ENCODE measurements around the gene SPACA7. TPM values are rescaled to one million over a fixed set of nuclear protein-coding genes. Genes with fewer than 3 reads are reported as not detected.

SPACA7 gene
- total and polyA plus RNA-seq, 5 experiments from 2014 or later: not detected

GRCh38 chr13:112341976-112342735, 34.0 kb upstream of the SPACA7 start:
- H3K4me3 Mint-ChIP-seq: no peak overlapping the region
- POLR2A ChIA-PET: no interaction called here
- H3K36me3 Mint-ChIP-seq: peaks cover 0 to 11% (median 4%) of the 10 kb centered on the region in 3 donors
- peaks cover 0 to 15% (median 4%) of the 10 kb centered on the region in 4 donors for H3K4me1 Mint-ChIP-seq
- ATAC-seq: no peak
- no peak for DNase-seq
- peaks cover 2 to 23% (median 11%) of the 10 kb centered on the region in 9 donors for H3K9me3 Mint-ChIP-seq
- H3K27me3 Mint-ChIP-seq: peaks cover 16 to 46% (median 24%) of the 10 kb centered on the region in 5 donors
- H3K27ac Mint-ChIP-seq: no peak overlapping the region

DNA sequence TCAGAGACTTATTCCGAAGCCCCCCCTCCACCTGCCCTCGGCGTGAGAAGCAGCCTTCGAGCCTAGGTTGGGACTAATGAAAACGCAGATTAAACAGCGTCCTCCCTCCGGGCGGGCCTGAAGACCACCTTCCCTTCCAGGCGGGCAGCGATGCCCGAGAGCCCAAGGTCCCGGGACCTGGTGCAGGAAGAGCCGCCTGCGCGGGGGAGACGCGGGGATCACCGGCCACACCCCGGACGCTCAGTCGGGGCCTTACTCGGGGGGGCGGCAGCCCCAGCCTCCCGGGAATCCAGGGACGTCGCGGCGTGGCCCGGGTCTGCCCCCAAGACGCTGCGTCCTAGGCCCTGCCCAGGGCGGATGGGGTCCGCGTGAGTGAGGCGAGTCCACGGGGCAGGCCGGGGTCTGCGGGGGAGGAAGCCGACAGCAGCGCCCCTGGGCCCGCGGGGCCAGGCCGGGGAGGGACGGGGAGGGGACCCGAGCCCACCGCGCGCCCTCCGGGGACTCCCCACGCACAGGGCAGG, 33.3 kb upstream of the SPACA7 start:
- Mint-ChIP-seq H3K27ac (no peak overlapping the region), H3K4me3 (no peak overlapping the region), H3K9me3 (peaks cover 0 to 16% (median 7%) of the 10 kb centered on the region in 9 donors), H3K36me3 (peaks cover 0 to 6% (median 0%) of the 10 kb centered on the region in 3 donors), H3K27me3 (peaks cover 16 to 52% (median 22%) of the 10 kb centered on the region in 5 donors), H3K4me1 (peaks cover 0 to 15% (median 4%) of the 10 kb centered on the region in 4 donors)
- POLR2A ChIA-PET: no interaction called here
- ATAC-seq (no peak), DNase-seq (no peak)

GRCh38 chr13:112343591-112343990, 32.6 kb upstream of the SPACA7 start:
- Mint-ChIP-seq H3K4me1 (peaks cover 0 to 15% (median 4%) of the 10 kb centered on the region in 4 donors), H3K27ac (no peak overlapping the region), H3K4me3 (no peak overlapping the region), H3K27me3 (peaks cover 19 to 59% (median 27%) of the 10 kb centered on the region in 5 donors), H3K36me3 (peaks cover 0 to 6% (median 0%) of the 10 kb centered on the region in 3 donors), H3K9me3 (peaks cover 0 to 10% (median 4%) of the 10 kb centered on the region in 9 donors)
- POLR2A ChIA-PET: no interaction called here
- ATAC-seq: no peak
- no peak for DNase-seq

GRCh38 chr13:112345826-112346172, 30.4 kb upstream of the SPACA7 start:
- Mint-ChIP-seq H3K9me3 (peaks cover 0 to under 1% (median 0%) of the 10 kb centered on the region in 9 donors), H3K4me1 (peaks cover 0 to 15% (median 4%) of the 10 kb centered on the region in 4 donors), H3K27me3 (peaks cover 21 to 68% (median 34%) of the 10 kb centered on the region in 5 donors), H3K36me3 (no peaks in the 10 kb centered on the region), H3K4me3 (no peak overlapping the region), H3K27ac (no peak overlapping the region)
- POLR2A ChIA-PET: no interaction called here
- ATAC-seq (no peak), DNase-seq (no peak)

- H3K9me3 Mint-ChIP-seq: peaks cover 0 to 3% (median 0%) of the 10 kb centered on the region in 9 donors
- H3K27ac Mint-ChIP-seq: no peak overlapping the region
- no peaks in the 10 kb centered on the region for H3K36me3 Mint-ChIP-seq
- DNase-seq: no peak
- peaks cover 0 to 15% (median 4%) of the 10 kb centered on the region in 4 donors for H3K4me1 Mint-ChIP-seq
- H3K27me3 Mint-ChIP-seq: peaks cover 21 to 73% (median 37%) of the 10 kb centered on the region in 5 donors
- peak overlapping the region in 2 of 10 donors; percentile 20 to 44 for H3K4me3 Mint-ChIP-seq
- POLR2A ChIA-PET: no interaction called here
- ATAC-seq: no peak
Observed at GRCh38 chr13:112346173-112346898, 29.8 kb upstream of the SPACA7 start.

GRCh38 chr13:112346899-112347229, 29.3 kb upstream of the SPACA7 start:
- no peak overlapping the region for H3K27ac Mint-ChIP-seq
- POLR2A ChIA-PET: no interaction called here
- no peak for DNase-seq
- peaks cover 0 to 3% (median 0%) of the 10 kb centered on the region in 9 donors for H3K9me3 Mint-ChIP-seq
- peak overlapping the region in 5 of 10 donors; percentile 34 to 74 (median 44) for H3K4me3 Mint-ChIP-seq
- H3K4me1 Mint-ChIP-seq: peaks cover 0 to 15% (median 4%) of the 10 kb centered on the region in 4 donors
- no peak for ATAC-seq
- H3K27me3 Mint-ChIP-seq: peaks cover 21 to 78% (median 41%) of the 10 kb centered on the region in 5 donors
- H3K36me3 Mint-ChIP-seq: no peaks in the 10 kb centered on the region

GRCh38 chr13:112347986-112348385, 28.2 kb upstream of the SPACA7 start:
- no peak for DNase-seq
- Mint-ChIP-seq H3K27me3 (peaks cover 21 to 82% (median 41%) of the 10 kb centered on the region in 5 donors), H3K27ac (no peak overlapping the region), H3K4me1 (peaks cover 0 to 15% (median 4%) of the 10 kb centered on the region in 4 donors), H3K9me3 (peaks cover 0 to 3% (median 0%) of the 10 kb centered on the region in 9 donors), H3K36me3 (no peaks in the 10 kb centered on the region), H3K4me3 (no peak overlapping the region)
- POLR2A ChIA-PET: no interaction called here
- ATAC-seq: no peak

GRCh38 chr13:112348642-112349345, 27.4 kb upstream of the SPACA7 start:
- no peak overlapping the region for H3K27ac Mint-ChIP-seq
- H3K9me3 Mint-ChIP-seq: peaks cover 0 to 3% (median 0%) of the 10 kb centered on the region in 9 donors
- H3K4me3 Mint-ChIP-seq: no peak overlapping the region
- ATAC-seq (no peak), DNase-seq (no peak)
- peaks cover 0 to 15% (median 4%) of the 10 kb centered on the region in 4 donors for H3K4me1 Mint-ChIP-seq
- no peaks in the 10 kb centered on the region for H3K36me3 Mint-ChIP-seq
- POLR2A ChIA-PET: no interaction called here
- peaks cover 21 to 78% (median 40%) of the 10 kb centered on the region in 5 donors for H3K27me3 Mint-ChIP-seq

DNA sequence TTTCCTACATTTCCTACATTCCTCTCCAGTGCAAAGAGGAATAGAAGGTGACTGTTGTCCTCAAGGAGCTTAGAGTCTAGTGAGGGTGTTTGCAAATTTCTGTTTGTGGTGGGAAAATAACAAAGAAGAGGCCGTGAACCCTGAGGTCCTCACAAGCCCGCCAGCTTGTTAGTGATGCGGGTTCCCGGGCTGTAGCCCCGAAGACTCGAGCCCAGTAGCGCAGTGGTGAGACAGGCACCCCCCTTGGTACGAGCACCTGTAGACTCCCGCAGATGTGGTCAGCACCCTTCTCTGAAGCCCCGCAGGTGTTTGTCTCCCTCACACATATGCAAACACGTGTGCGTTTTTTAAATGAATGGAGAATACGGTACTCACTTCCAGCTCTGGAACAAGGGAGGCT, 26.5 kb upstream of the SPACA7 start:
- ATAC-seq (no peak), DNase-seq (no peak)
- H3K27ac Mint-ChIP-seq: no peak overlapping the region
- peaks cover 21 to 69% (median 39%) of the 10 kb centered on the region in 5 donors for H3K27me3 Mint-ChIP-seq
- H3K36me3 Mint-ChIP-seq: no peaks in the 10 kb centered on the region
- H3K4me1 Mint-ChIP-seq: peaks cover 0 to 15% (median 4%) of the 10 kb centered on the region in 4 donors
- POLR2A ChIA-PET: no interaction called here
- peaks cover 0 to 3% (median 0%) of the 10 kb centered on the region in 9 donors for H3K9me3 Mint-ChIP-seq
- no peak overlapping the region for H3K4me3 Mint-ChIP-seq

DNA sequence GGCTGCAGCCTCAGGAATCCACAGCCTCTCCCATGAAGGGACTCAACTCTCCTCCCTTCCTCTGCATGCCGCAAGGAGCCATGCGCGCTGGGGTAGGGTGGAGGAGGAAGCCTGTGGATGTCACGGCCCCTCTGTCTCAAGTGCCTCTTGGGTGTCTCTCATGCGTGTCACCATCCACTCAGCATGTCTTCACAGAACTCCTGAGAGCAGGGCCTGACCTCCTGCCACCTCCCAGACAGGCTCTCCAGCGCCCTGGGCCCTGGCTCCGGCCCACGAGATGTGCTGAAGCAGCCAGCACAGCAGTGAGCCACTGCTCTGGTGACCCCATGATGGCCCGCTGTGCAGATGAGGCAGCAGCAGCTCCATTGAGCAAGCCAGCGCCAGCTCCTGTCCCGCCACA, 25.9 kb upstream of the SPACA7 start:
- no peak for ATAC-seq
- no peak overlapping the region for H3K4me3 Mint-ChIP-seq
- POLR2A ChIA-PET: no interaction called here
- peaks cover 0 to 15% (median 4%) of the 10 kb centered on the region in 4 donors for H3K4me1 Mint-ChIP-seq
- DNase-seq: no peak
- H3K27me3 Mint-ChIP-seq: peaks cover 19 to 63% (median 35%) of the 10 kb centered on the region in 5 donors
- peaks cover 0 to 3% (median 0%) of the 10 kb centered on the region in 9 donors for H3K9me3 Mint-ChIP-seq
- H3K27ac Mint-ChIP-seq: no peak overlapping the region
- H3K36me3 Mint-ChIP-seq: no peaks in the 10 kb centered on the region

GRCh38 chr13:112351825-112352224, 24.3 kb upstream of the SPACA7 start:
- H3K4me1 Mint-ChIP-seq: peaks cover 0 to 3% (median 1%) of the 10 kb centered on the region in 4 donors
- DNase-seq: no peak
- H3K27ac Mint-ChIP-seq: no peak overlapping the region
- peaks cover 8 to 48% (median 23%) of the 10 kb centered on the region in 5 donors for H3K27me3 Mint-ChIP-seq
- H3K9me3 Mint-ChIP-seq: peaks cover 0 to 3% (median 0%) of the 10 kb centered on the region in 9 donors
- no peak for ATAC-seq
- no peak overlapping the region for H3K4me3 Mint-ChIP-seq
- POLR2A ChIA-PET: no interaction called here
- H3K36me3 Mint-ChIP-seq: no peaks in the 10 kb centered on the region

DNA sequence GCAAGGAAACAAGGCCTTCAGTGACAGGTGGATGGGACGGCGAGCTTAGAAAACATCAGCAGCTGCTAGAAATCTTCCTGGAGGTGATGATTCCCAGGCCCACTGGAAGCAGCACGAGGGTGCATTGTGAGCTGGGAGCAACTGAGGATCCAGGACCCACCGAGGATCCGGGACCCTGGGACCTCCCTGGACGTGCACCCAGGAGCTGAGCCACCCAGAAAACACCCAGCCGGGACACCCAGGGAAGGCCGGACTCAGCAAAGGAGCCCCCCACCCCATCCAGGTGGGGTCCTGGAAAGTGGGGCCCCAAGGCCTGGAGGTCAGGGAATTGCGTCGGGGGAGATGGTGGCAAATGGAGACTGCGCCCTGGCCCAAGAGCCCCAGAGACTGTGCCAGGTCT, 22.3 kb upstream of the SPACA7 start:
- ATAC-seq (no peak), DNase-seq (no peak)
- Mint-ChIP-seq H3K27me3 (peaks cover 0 to 28% (median 11%) of the 10 kb centered on the region in 5 donors), H3K9me3 (peaks cover 0 to 13% (median 0%) of the 10 kb centered on the region in 9 donors), H3K4me3 (no peak overlapping the region), H3K4me1 (no peaks in the 10 kb centered on the region), H3K36me3 (no peaks in the 10 kb centered on the region), H3K27ac (no peak overlapping the region)
- POLR2A ChIA-PET: no interaction called here
